K562 (cell line): ENCODE data around the gene AGAP1. TPM values are rescaled to one million over a fixed set of nuclear protein-coding genes. Genes with fewer than 3 reads are reported as not detected.

ENCODE experiments used
- CHD7 ChIP-seq: fragments of 200-600 bp; sonication (generic); IDR thresholded peaks from one replicate; pipeline ENCODE4 v1.6.1; 2012; ENCODE audit warnings: mild to moderate bottlenecking, low read depth, low read length, inconsistent platforms
- ELK1 ChIP-seq: sonication (generic); formaldehyde crosslinking; IDR thresholded peaks from 2 replicates; pipeline ENCODE4 v1.8.1; 2022; ENCODE audit warnings: missing genetic modification reagents
- KDM1A ChIP-seq, 2 experiments: fragments of 450-650 bp; IDR thresholded peaks; 2 replicates each; pipeline ENCODE4 v1.6.1; 2016; ENCODE audit warnings: mild to moderate bottlenecking in 2 of 2
- MXD1 ChIP-seq: fragments of 250-450 bp; sonication (Bioruptor Pico); IDR thresholded peaks from 2 replicates; pipeline ENCODE4 v1.8.0; 2021; ENCODE audit warnings: borderline replicate concordance, mild to moderate bottlenecking, moderate library complexity; ENCODE audit not compliant: poor library complexity, severe bottlenecking
- U2AF2 ChIP-seq: fragments of 200-400 bp; formaldehyde crosslinking; optimal IDR thresholded peaks from 2 replicates; pipeline ENCODE3; 2017; ENCODE audit warnings: low read depth, mild to moderate bottlenecking, low read length
- ZNF175 ChIP-seq: fragments of 200-800 bp; sonication (Bioruptor generic); IDR thresholded peaks from 2 replicates; pipeline ENCODE4 v1.6.1; 2016; ENCODE audit warnings: low read depth, mild to moderate bottlenecking, missing genetic modification characterization, missing compliant biosample characterization
- ZNF395 ChIP-seq: fragments of 200-800 bp; sonication (Bioruptor generic); IDR thresholded peaks from 2 replicates; pipeline ENCODE4 v1.6.1; 2017; ENCODE audit warnings: missing genetic modification characterization, missing compliant biosample characterization
- ZNF780A ChIP-seq: fragments of 250-450 bp; sonication (Bioruptor Pico); IDR thresholded peaks from 2 replicates; pipeline ENCODE4 v1.5.0; 2021; ENCODE audit warnings: mild to moderate bottlenecking
- polyA plus RNA-seq, 8 experiments: library from polyadenylated mRNA; depleted of rRNA in 4 of 8; stranded (reverse) in 5 of 8; unstranded in 3 of 8; fragments of >200 nt; fragmentation: Nextera tagmentation in 2 of 8; fragmentation: Illumina TruSeq in 1 of 8; extraction: Ambion mirVana in 2 of 8; extraction: Trizol in 1 of 8; gene quantifications; 2 replicates each; pipeline versions ENCODE4 v1.2.1 to v1.2.3, GENCODE V29; 2011 to 2014; ENCODE audit warnings: inconsistent platforms in 1 of 8, missing spikeins in 1 of 8
- total RNA-seq, 7 experiments: library from RNA; depleted of rRNA in 6 of 7; stranded (reverse); fragments of >200 nt in 6 of 7; fragmentation: Illumina TruSeq in 2 of 7; extraction: Trizol in 2 of 7; gene quantifications; 2 replicates each; pipeline versions ENCODE4 v1.2.1 to v1.2.3, GENCODE V29; 2011 to 2021; ENCODE audit warnings: low replicate concordance in 1 of 7

AGAP1 gene
- total and polyA plus RNA-seq, 9 of the 15 experiments (the other 6 are each of a cell fraction or from before 2014, with no cell fraction given): 1.3 to 24.0 (median 10.6) TPM

GRCh38 chr2:235949567-235950472 is 456.0 kb downstream of the AGAP1 start (continued):
- TF ChIP-seq ZNF780A (no peak), CHD7 (no peak), ZNF395 (CRISPR knock-in tag) (no peak), MXD1 (CRISPR knock-in tag) (no peak), KDM1A (IDR thresholded peaks at IDR 0.05) (no peak), U2AF2 (no peak), ELK1 (CRISPR knock-in tag) (no peak), ZNF175 (CRISPR knock-in tag) (no peak)
